ENCODE data around the gene EDIL3. TPM values are rescaled to one million over a fixed set of nuclear protein-coding genes. Genes with fewer than 3 reads are reported as not detected.
"Not testable (repeated sequence)": the region's sequence is repeated elsewhere in the genome, so short reads cannot be mapped to it uniquely, and the experiment has no call there.

The EDIL3 gene
- total and polyA plus RNA-seq, 2 of the 13 experiments (the other 11 are each of a cell fraction or from before 2014, with no cell fraction given): 0.01 TPM; not detected in 1

- TF ChIP-seq, protein P1, sequence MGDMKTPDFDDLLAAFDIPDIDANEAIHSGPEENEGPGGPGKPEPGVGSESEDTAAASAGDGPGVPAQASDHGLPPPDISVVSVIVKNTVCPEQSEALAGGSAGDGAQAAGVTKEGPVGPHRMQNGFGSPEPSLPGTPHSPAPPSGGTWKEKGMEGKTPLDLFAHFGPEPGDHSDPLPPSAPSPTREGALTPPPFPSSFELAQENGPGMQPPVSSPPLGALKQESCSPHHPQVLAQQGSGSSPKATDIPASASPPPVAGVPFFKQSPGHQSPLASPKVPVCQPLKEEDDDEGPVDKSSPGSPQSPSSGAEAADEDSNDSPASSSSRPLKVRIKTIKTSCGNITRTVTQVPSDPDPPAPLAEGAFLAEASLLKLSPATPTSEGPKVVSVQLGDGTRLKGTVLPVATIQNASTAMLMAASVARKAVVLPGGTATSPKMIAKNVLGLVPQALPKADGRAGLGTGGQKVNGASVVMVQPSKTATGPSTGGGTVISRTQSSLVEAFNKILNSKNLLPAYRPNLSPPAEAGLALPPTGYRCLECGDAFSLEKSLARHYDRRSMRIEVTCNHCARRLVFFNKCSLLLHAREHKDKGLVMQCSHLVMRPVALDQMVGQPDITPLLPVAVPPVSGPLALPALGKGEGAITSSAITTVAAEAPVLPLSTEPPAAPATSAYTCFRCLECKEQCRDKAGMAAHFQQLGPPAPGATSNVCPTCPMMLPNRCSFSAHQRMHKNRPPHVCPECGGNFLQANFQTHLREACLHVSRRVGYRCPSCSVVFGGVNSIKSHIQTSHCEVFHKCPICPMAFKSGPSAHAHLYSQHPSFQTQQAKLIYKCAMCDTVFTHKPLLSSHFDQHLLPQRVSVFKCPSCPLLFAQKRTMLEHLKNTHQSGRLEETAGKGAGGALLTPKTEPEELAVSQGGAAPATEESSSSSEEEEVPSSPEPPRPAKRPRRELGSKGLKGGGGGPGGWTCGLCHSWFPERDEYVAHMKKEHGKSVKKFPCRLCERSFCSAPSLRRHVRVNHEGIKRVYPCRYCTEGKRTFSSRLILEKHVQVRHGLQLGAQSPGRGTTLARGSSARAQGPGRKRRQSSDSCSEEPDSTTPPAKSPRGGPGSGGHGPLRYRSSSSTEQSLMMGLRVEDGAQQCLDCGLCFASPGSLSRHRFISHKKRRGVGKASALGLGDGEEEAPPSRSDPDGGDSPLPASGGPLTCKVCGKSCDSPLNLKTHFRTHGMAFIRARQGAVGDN (CRISPR knock-in tag; IDR thresholded peaks at IDR 0.05): no peak
- TF ChIP-seq NRL (CRISPR knock-in tag; IDR thresholded peaks at IDR 0.05; ENCODE audit: borderline replicate concordance) (no peak), TOE1 (CRISPR knock-in tag; IDR thresholded peaks at IDR 0.05) (no peak)
These were observed 356.6 kb downstream of the EDIL3 start (continued) for GRCh38 chr5:84028093-84028492.

DNA sequence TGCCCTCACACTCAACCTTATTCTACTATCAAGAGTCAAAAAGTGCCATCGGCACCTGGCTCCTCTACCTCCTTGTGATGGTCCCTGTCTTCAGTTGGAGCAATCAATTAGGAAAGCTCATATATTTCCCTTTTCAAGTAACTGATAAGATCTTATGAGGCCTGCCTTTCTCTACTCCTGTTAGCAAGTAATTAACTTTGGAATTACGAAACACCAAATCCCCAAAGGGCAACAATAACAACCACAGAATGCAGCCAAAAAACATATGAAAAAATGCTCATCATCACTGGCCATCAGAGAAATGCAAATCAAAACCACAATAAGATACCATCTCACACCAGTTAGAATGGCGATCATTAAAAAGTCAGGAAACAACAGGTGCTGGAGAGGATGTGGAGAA is 366.2 kb downstream of the EDIL3 start:
- intact Hi-C loops (cut with micrococcal nuclease; ENCODE audit: unreplicated experiment); H3K4me2 ChIP-seq (ENCODE audit: low read depth, low read length); H3K9me3 ChIP-seq (ENCODE audit: low read length); POLR2A ChIA-PET; H4K20me1 ChIP-seq (ENCODE audit: insufficient read depth, low read length); FAIRE-seq; H3K79me2 ChIP-seq (ENCODE audit: insufficient read depth, low read length); H3K4me3 ChIP-seq (replicated peaks in 1 of 3; ENCODE audit: insufficient read depth in 1 of 3, low read depth in 2 of 3, low read length in 3 of 3); H3K27me3 ChIP-seq (ENCODE audit: control insufficient read depth in 1 of 2, insufficient read depth in 2 of 2, low read length in 2 of 2); H3K4me1 ChIP-seq (ENCODE audit: insufficient read depth, low read length); H3K36me3 ChIP-seq (replicated peaks in 1 of 2; ENCODE audit: control insufficient read depth in 1 of 2, insufficient read depth in 2 of 2, low read length in 2 of 2); in situ Hi-C loops (cut with HindIII; ENCODE audit: extremely low pct_ligation_motif_present, low pct_unique_long_range_greater_than_20kb); DNase-seq (ENCODE audit: low spot score); H2AFZ ChIP-seq (ENCODE audit: low read length); BruUV-seq (replicated peaks); H3K9ac ChIP-seq (ENCODE audit: insufficient read depth, low read depth, low read length); ATAC-seq; H3K27ac ChIP-seq (ENCODE audit: extremely low read length, insufficient read depth, low read length); CTCF ChIA-PET (ENCODE audit: low intra/inter-chr PET ratio, low total read pairs): not testable (repeated sequence)
- WGBS (ENCODE audit: low lambda C conversion rate): 2% methylated on average over 3 of the region's 3 CpGs

All from HepG2 (cell line).